Right lobe of liver (tissue), 4 donors: ENCODE data around the gene NPR3.

ENCODE experiments used
- CTCF ChIP-seq, 4 donors: fragments of 200-600 bp in 3 of 4; fragments of 450-650 bp in 1 of 4; IDR thresholded peaks; one replicate each; pipeline versions ENCODE4 v1.5.1 to v1.8.0; 2016 to 2022; ENCODE audit warnings: antibody characterized with exemption in 4 of 4, mild to moderate bottlenecking in 2 of 4
- POLR2A ChIP-seq: fragments of 450-650 bp; IDR thresholded peaks from one replicate; pipeline ENCODE4 v1.6.1; 2017; ENCODE audit warnings: antibody characterized with exemption, mild to moderate bottlenecking
- donor health status: DM: no; HTN: no; CAD: no.
- donor health status: DM: no; HTN: no; CAD: no.
- donor health status: DM: no; HTN: yes; CAD: no.

GRCh38 chr5:32831624-32832023 is 120.5 kb downstream of the NPR3 start:
- TF ChIP-seq POLR2A (no peak), CTCF (IDR thresholded peaks at IDR 0.05) (no peak)
